Lower leg skin (tissue), 3 donors: Measurements from ENCODE around the gene SNRK.
A peak's percentile ranks its signal among the peaks of the same experiment; 100 is the strongest.

Experiments
- POLR2A ChIP-seq, 2 donors: fragments of 450-650 bp; IDR thresholded peaks; one replicate each; pipeline ENCODE4 v1.6.1; 2016 to 2017; ENCODE audit warnings: antibody characterized with exemption in 2 of 2, mild to moderate bottlenecking in 1 of 2, moderate library complexity in 1 of 2
- TF ChIP-seq, protein P1 (sequence below), 3 donors: fragments of 450-650 bp; IDR thresholded peaks; one replicate each; pipeline ENCODE4 v1.5.1; 2016; ENCODE audit warnings: antibody characterized with exemption in 3 of 3, mild to moderate bottlenecking in 3 of 3, moderate library complexity in 2 of 3

DNA sequence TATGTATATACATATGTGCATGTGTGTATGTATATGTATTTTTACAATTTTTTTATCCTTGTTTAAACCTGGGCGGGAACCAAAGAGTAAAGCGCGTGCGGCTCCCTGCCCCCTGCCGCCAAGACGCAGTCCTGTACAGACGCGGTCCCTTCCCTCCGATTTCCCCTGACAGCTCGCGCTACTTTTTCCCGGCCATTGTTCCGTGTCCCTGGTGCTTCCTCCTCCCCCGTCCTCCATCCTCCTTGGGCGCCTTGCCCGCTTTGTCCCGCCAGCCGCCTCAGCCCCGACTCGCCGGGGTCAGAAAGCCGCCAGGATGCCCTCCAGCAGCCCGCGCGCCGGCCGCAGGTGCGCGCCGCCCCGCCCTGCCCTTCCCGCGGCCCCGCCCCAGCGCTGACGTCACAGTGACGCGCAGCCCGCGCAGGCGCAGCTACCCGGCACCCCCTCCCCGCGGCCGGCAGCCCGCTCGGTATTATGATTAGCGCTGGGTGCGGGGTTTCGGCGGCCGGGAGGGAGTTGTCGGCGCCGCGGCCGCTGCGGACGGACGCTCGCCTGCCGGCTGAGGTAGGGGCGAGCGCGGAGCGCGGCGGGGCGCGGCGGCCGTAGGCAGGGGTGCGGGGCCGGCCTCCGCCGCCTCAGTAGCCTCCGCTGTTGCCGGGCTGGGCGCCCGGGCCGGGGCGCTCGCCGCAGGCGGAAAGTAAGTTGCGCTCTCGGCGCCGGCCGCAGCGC is at the start of gene SNRK:
- peak in 1 of 2 donors; percentile 44 for TF ChIP-seq POLR2A (IDR thresholded peaks at IDR 0.05)
- TF ChIP-seq, protein P1, sequence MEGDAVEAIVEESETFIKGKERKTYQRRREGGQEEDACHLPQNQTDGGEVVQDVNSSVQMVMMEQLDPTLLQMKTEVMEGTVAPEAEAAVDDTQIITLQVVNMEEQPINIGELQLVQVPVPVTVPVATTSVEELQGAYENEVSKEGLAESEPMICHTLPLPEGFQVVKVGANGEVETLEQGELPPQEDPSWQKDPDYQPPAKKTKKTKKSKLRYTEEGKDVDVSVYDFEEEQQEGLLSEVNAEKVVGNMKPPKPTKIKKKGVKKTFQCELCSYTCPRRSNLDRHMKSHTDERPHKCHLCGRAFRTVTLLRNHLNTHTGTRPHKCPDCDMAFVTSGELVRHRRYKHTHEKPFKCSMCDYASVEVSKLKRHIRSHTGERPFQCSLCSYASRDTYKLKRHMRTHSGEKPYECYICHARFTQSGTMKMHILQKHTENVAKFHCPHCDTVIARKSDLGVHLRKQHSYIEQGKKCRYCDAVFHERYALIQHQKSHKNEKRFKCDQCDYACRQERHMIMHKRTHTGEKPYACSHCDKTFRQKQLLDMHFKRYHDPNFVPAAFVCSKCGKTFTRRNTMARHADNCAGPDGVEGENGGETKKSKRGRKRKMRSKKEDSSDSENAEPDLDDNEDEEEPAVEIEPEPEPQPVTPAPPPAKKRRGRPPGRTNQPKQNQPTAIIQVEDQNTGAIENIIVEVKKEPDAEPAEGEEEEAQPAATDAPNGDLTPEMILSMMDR (IDR thresholded peaks at IDR 0.05): no peak
